ENCODE data around the gene FBP2. TPM values are rescaled to one million over a fixed set of nuclear protein-coding genes. Genes with fewer than 3 reads are reported as not detected.

FBP2 gene
- total and polyA plus RNA-seq, 2 donors (not counting 1 experiment from before 2014, with no cell fraction given): not detected

DNA sequence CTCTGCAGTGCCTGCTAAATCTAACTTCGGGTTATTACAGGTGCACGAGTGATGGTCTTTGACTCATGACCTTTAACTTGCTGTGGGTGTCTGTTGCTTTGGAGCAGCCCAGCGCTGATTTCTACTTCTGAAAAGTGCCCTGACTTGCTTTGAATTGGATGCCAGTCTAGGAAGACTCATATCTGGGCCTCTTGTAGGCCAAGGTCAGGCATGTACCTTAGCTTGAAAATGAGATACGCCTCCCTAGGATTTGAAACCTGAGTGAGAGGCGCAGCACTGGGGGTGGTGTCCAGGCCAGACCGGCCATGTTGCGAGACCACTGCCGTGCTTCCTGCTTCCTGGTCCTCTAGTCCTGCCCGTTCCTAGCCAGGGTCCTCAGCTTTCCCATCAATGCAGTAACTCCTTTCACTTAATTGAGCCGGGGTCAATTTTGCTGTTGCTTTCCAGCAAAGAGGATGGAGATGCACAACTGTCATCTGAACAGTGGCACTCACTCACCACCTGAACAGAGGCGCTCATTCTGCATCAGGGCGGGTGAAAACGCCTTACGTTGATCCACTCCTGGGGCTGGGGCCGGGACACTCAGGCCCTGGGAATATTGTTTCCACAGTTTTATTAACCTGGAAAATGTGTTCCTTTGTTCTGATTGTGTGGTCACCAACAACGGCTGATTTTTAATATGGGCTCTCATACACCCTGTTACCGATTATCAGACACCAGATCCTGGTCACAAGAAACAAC lies 24.5 kb downstream of the FBP2 start:
- H4K20me1 ChIP-seq (ENCODE audit: control insufficient read depth, insufficient read depth, low read length, poor library complexity, severe bottlenecking): no peaks in the 10 kb centered on the region
- no peak overlapping the region for H2AFZ ChIP-seq (ENCODE audit: insufficient read depth, low read depth, low read length, poor library complexity, severe bottlenecking)
- H3K36me3 ChIP-seq (replicated peaks in 1 of 2; ENCODE audit: control extremely low read depth in 1 of 2, control insufficient read depth in 1 of 2, extremely low read depth in 1 of 2, insufficient read depth in 2 of 2, low read length in 1 of 2): no peaks in the 10 kb centered on the region
- H3K4me3 Mint-ChIP-seq: no peak overlapping the region
- no peak overlapping the region for H3K27ac Mint-ChIP-seq
- TF ChIP-seq, protein P1, sequence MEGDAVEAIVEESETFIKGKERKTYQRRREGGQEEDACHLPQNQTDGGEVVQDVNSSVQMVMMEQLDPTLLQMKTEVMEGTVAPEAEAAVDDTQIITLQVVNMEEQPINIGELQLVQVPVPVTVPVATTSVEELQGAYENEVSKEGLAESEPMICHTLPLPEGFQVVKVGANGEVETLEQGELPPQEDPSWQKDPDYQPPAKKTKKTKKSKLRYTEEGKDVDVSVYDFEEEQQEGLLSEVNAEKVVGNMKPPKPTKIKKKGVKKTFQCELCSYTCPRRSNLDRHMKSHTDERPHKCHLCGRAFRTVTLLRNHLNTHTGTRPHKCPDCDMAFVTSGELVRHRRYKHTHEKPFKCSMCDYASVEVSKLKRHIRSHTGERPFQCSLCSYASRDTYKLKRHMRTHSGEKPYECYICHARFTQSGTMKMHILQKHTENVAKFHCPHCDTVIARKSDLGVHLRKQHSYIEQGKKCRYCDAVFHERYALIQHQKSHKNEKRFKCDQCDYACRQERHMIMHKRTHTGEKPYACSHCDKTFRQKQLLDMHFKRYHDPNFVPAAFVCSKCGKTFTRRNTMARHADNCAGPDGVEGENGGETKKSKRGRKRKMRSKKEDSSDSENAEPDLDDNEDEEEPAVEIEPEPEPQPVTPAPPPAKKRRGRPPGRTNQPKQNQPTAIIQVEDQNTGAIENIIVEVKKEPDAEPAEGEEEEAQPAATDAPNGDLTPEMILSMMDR (IDR thresholded peaks at IDR 0.05): no peak
- no peak for TF ChIP-seq EZH2 (IDR thresholded peaks at IDR 0.05; ENCODE audit: borderline replicate concordance, insufficient read depth, low read depth, low read length, poor library complexity, severe bottlenecking)
- peaks cover 0 to 2% (median 0%) of the 10 kb centered on the region in 4 experiments for H3K27me3 ChIP-seq (replicated peaks in 1 of 4; ENCODE audit: control extremely low read depth in 1 of 4, control insufficient read depth in 3 of 4, insufficient read depth in 4 of 4, low read length in 3 of 4)
- no peaks in the 10 kb centered on the region for H3K79me2 ChIP-seq (ENCODE audit: control insufficient read depth, insufficient read depth, low read length)
- no peak overlapping the region for H3K9ac ChIP-seq (ENCODE audit: low read length)
- no peaks in the 10 kb centered on the region for H3K4me1 Mint-ChIP-seq
- ATAC-seq (ENCODE audit: low read depth): no peak
- ChIA-PET POLR2A (no interaction called here), CTCF (no interaction called here)
- no peak overlapping the region for H3K4me2 ChIP-seq (replicated peaks; ENCODE audit: low read depth, low read length, poor library complexity, severe bottlenecking)
- intact Hi-C loops (cut with micrococcal nuclease): no loop called here
- WGBS (ENCODE audit: insufficient coverage): 96% methylated on average over 12 of the region's 17 CpGs
- H3K4me1 ChIP-seq (ENCODE audit: control insufficient read depth in 2 of 2, insufficient read depth in 2 of 2, low read length in 2 of 2): no peaks in the 10 kb centered on the region
- no peak overlapping the region for H3K4me3 ChIP-seq (ENCODE audit: control extremely low read depth in 1 of 5, extremely low read depth in 1 of 5, insufficient read depth in 1 of 5, low read depth in 2 of 5, low read length in 4 of 5)
- H3K27ac ChIP-seq (ENCODE audit: low read length in 2 of 2): no peak overlapping the region
- DNase-seq: no peak
- peaks cover 12% of the 10 kb centered on the region for H3K27me3 Mint-ChIP-seq
- H3K9me3 ChIP-seq (ENCODE audit: control extremely low read depth in 1 of 3, control insufficient read depth in 2 of 3, insufficient read depth in 1 of 3, low read length in 2 of 3): no peaks in the 10 kb centered on the region
- peaks cover 2% of the 10 kb centered on the region for H3K9me3 Mint-ChIP-seq (ENCODE audit: insufficient read depth)

DNA sequence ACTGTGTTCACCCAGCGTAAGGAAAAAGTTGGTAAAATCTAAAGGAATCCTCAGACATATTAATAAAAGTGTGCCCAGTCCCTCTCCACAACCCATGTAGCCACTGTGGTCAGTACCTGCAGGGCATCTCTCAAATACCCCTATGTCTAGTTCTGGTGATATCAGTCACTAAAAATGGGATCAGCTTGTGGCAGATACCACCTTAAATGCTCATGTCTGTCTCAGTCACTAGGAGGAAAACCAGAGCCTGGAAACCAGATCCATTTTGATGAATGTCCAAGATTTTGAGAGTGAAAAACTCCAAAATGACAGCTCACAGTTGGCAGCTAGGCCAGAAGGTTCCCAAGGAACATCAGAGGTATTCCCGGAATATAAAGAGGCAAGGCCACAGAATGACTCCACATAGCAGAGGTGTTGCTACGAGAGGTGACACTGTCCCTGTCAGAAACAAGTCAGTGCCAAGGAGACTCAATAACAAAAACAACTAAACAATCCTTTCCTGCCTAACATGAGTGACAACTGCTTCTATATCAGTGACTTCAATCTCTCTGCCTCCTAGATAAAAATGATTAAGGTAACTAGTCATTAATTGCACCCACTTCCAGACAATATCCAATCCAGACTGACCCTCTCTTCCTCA lies 25.3 kb downstream of the FBP2 start:
- Histone ChIP-seq H2AFZ (ENCODE audit: insufficient read depth, low read depth, low read length, poor library complexity, severe bottlenecking) (no peak overlapping the region), H3K79me2 (ENCODE audit: control insufficient read depth, insufficient read depth, low read length) (no peaks in the 10 kb centered on the region), H4K20me1 (ENCODE audit: control insufficient read depth, insufficient read depth, low read length, poor library complexity, severe bottlenecking) (no peaks in the 10 kb centered on the region), H3K9me3 (ENCODE audit: control extremely low read depth in 1 of 3, control insufficient read depth in 2 of 3, insufficient read depth in 1 of 3, low read length in 2 of 3) (no peaks in the 10 kb centered on the region), H3K27ac (ENCODE audit: low read length in 2 of 2) (no peak overlapping the region), H3K9ac (ENCODE audit: low read length) (no peak overlapping the region), H3K4me3 (ENCODE audit: control extremely low read depth in 1 of 5, extremely low read depth in 1 of 5, insufficient read depth in 1 of 5, low read depth in 2 of 5, low read length in 4 of 5) (no peak overlapping the region), H3K4me1 (ENCODE audit: control insufficient read depth in 2 of 2, insufficient read depth in 2 of 2, low read length in 2 of 2) (no peaks in the 10 kb centered on the region), H3K36me3 (replicated peaks in 1 of 2; ENCODE audit: control extremely low read depth in 1 of 2, control insufficient read depth in 1 of 2, extremely low read depth in 1 of 2, insufficient read depth in 2 of 2, low read length in 1 of 2) (no peaks in the 10 kb centered on the region), H3K27me3 (replicated peaks in 1 of 4; ENCODE audit: control extremely low read depth in 1 of 4, control insufficient read depth in 3 of 4, insufficient read depth in 4 of 4, low read length in 3 of 4) (peaks cover 0 to 2% (median 0%) of the 10 kb centered on the region in 4 experiments), H3K4me2 (replicated peaks; ENCODE audit: low read depth, low read length, poor library complexity, severe bottlenecking) (no peak overlapping the region)
- peaks cover 19% of the 10 kb centered on the region for H3K27me3 Mint-ChIP-seq
- ChIA-PET CTCF (no interaction called here), POLR2A (no interaction called here)
- DNase-seq (no peak), ATAC-seq (ENCODE audit: low read depth) (no peak)
- no peak overlapping the region for H3K4me3 Mint-ChIP-seq
- no peaks in the 10 kb centered on the region for H3K4me1 Mint-ChIP-seq
- H3K27ac Mint-ChIP-seq: no peak overlapping the region
- TF ChIP-seq, protein P1 (IDR thresholded peaks at IDR 0.05): no peak
- TF ChIP-seq EZH2 (IDR thresholded peaks at IDR 0.05; ENCODE audit: borderline replicate concordance, insufficient read depth, low read depth, low read length, poor library complexity, severe bottlenecking): no peak
- 50% methylated on average over 2 of the region's 3 CpGs for WGBS (ENCODE audit: insufficient coverage)
- peaks cover 5% of the 10 kb centered on the region for H3K9me3 Mint-ChIP-seq (ENCODE audit: insufficient read depth)
- intact Hi-C loops (cut with micrococcal nuclease): no loop called here

All from B cell (primary cell).